ENCODE results near the gene SLAMF1.

SLAMF1 gene

GRCh38 chr1:160625321-160625720, 21.5 kb downstream of the SLAMF1 start:
- no peak for DNase-seq (ENCODE audit: low spot score)

GRCh38 chr1:160624464-160624863, 22.4 kb downstream of the SLAMF1 start:
- no peak for DNase-seq (ENCODE audit: low spot score)

- no peak for DNase-seq (ENCODE audit: low spot score)
Observed at GRCh38 chr1:160623862-160624261, 23.0 kb downstream of the SLAMF1 start.

- DNase-seq (ENCODE audit: low spot score), result no peak
Observed at GRCh38 chr1:160623227-160623633, 23.6 kb downstream of the SLAMF1 start.

GRCh38 chr1:160622501-160623226, 24.2 kb downstream of the SLAMF1 start:
- no peak for DNase-seq (ENCODE audit: low spot score)

- no peak for DNase-seq (ENCODE audit: low spot score)
Observed at GRCh38 chr1:160621633-160622413, 25.0 kb downstream of the SLAMF1 start.

GRCh38 chr1:160620942-160621632, 25.8 kb downstream of the SLAMF1 start:
- DNase-seq (ENCODE audit: low spot score), result no peak

GRCh38 chr1:160619742-160620277, 27.0 kb downstream of the SLAMF1 start:
- no peak for DNase-seq (ENCODE audit: low spot score)

- no peak for DNase-seq (ENCODE audit: low spot score)
Observed at GRCh38 chr1:160618763-160619274, 28.0 kb downstream of the SLAMF1 start.

- DNase-seq (ENCODE audit: low spot score), result no peak
Observed at GRCh38 chr1:160618327-160618726, 28.5 kb downstream of the SLAMF1 start.

- DNase-seq (ENCODE audit: low spot score), result no peak
Observed at GRCh38 chr1:160615660-160616059, 31.2 kb downstream of the SLAMF1 start.

- no peak for DNase-seq (ENCODE audit: low spot score)
Observed at GRCh38 chr1:160614410-160614809, 32.4 kb downstream of the SLAMF1 start.

- no peak for DNase-seq (ENCODE audit: low spot score)
Observed at GRCh38 chr1:160612613-160613218, 34.1 kb downstream of the SLAMF1 start.

- DNase-seq (ENCODE audit: low spot score), result no peak
Observed at GRCh38 chr1:160610569-160611242, 36.1 kb downstream of the SLAMF1 start.

GRCh38 chr1:160608941-160609340, 37.9 kb downstream of the SLAMF1 start:
- DNase-seq (ENCODE audit: low spot score), result no peak

- no peak for DNase-seq (ENCODE audit: low spot score)
Observed at GRCh38 chr1:160608514-160608913, 38.3 kb downstream of the SLAMF1 start.

GRCh38 chr1:160608057-160608456, 38.8 kb downstream of the SLAMF1 start:
- DNase-seq (ENCODE audit: low spot score), result no peak

GRCh38 chr1:160607672-160608032, 39.2 kb downstream of the SLAMF1 start:
- DNase-seq (ENCODE audit: low spot score), result no peak

GRCh38 chr1:160607011-160607671, 39.7 kb downstream of the SLAMF1 start:
- no peak for DNase-seq (ENCODE audit: low spot score)

GRCh38 chr1:160606611-160607010, 40.2 kb downstream of the SLAMF1 start:
- DNase-seq (ENCODE audit: low spot score), result no peak
